DND-41 (cell line): ENCODE results near the gene PML.

ENCODE experiments used
- EZH2 ChIP-seq: IDR thresholded peaks from 3 replicates; pipeline ENCODE4 v1.6.1; 2012; ENCODE audit warnings: borderline replicate concordance, low read depth, mild to moderate bottlenecking, moderate library complexity, low read length, inconsistent platforms; ENCODE audit not compliant: severe bottlenecking
- TF ChIP-seq, protein P1 (sequence below): IDR thresholded peaks from 2 replicates; pipeline ENCODE4 v1.5.1; 2012; ENCODE audit warnings: borderline replicate concordance, low read length, moderate library complexity, mild to moderate bottlenecking; ENCODE audit not compliant: poor library complexity, severe bottlenecking; ENCODE audit errors: extremely low read depth

DNA sequence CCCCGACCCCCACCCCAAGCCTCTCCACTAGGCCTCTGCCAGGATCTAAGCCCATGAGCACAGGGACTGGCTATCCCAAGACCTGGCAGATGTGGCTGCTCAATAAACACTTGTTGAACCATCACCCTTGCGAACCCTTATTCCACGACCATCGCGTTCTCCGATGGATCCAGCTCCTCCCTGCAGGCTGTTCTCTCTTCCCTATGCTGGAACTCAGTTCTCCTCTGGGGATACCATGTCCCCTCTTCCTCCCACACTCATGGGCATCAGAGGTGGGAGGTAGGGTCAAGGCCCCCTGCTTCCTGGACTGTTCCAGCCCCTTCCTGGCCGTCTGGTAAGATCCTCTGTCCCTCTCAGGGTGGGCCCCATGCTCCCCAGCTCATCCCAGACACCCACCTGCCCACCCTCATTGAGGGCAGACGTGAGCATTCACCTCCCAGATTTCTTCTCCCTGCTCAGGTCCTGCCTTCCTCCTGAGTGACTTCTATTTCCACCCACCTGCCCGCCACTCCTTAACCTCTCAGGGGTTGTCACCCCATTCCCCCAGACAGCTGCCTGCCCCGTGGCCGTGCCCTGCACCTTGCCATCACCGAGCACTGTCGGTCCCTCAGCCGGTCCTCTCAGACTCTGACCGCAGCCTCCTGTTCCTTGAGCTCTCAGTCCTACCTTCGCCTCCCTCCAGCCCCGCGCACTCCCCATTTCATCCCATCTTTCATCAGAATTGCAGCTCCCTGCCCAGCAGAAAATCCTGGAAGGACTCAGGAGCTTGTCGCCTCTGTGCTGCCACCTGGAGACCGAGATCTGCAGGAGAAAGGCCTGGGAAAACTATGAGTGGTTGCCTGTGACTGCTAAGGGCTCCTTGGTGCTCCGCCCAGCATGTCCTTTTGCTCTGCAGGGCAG lies 42.0 kb downstream of the PML start:
- TF ChIP-seq, protein P1, sequence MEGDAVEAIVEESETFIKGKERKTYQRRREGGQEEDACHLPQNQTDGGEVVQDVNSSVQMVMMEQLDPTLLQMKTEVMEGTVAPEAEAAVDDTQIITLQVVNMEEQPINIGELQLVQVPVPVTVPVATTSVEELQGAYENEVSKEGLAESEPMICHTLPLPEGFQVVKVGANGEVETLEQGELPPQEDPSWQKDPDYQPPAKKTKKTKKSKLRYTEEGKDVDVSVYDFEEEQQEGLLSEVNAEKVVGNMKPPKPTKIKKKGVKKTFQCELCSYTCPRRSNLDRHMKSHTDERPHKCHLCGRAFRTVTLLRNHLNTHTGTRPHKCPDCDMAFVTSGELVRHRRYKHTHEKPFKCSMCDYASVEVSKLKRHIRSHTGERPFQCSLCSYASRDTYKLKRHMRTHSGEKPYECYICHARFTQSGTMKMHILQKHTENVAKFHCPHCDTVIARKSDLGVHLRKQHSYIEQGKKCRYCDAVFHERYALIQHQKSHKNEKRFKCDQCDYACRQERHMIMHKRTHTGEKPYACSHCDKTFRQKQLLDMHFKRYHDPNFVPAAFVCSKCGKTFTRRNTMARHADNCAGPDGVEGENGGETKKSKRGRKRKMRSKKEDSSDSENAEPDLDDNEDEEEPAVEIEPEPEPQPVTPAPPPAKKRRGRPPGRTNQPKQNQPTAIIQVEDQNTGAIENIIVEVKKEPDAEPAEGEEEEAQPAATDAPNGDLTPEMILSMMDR, result peak; percentile 46
- TF ChIP-seq EZH2, result no peak
